ENCODE data around the gene C16orf87.
"Not testable (repeated sequence)": the region's sequence is repeated elsewhere in the genome, so short reads cannot be mapped to it uniquely, and the experiment has no call there.

C16orf87 gene, protein sequence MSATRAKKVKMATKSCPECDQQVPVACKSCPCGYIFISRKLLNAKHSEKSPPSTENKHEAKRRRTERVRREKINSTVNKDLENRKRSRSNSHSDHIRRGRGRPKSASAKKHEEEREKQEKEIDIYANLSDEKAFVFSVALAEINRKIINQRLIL

DNA sequence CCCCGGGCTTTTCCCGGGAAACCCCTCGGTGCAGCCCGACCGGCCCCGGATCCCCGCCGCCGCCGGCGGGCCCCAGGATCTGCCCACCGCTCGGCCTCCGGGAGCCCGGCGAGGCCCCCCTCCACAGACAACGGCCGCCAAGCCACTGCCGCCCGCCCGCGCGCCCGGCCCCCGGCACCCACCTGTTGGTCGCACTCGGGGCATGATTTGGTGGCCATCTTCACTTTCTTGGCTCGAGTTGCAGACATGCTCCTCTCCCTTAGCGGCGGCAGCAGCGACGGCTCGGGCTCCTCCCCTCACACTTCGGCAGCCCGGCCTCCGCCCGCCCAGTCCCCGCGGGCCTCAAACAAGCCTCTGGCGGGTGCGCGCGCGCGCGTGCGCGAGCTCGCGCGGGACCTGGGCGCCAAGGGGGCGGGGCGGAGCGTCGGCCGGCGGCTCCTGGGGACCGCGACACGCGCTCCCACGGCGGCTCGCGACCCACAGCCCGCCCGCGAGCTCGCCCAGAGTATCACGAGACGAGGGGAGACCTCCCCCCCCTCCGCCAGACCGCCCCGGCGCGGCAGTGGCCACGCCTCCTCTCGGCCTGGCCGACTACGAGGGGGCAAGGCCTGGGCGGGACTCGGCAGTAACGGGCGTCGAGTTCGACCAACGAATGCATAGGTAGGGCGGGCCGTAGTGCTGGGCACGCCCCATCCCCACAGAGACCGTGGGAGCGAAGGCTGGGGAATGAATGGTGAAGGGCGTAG lies at the start of gene C16orf87:
C16orf87 (minus strand) TSS at position 279 of the 746 bp plus-strand sequence; CDS start at position 248, 31 bp downstream.
- peak; percentile 93 for DNase-seq (ENCODE audit: low read depth)

DNA sequence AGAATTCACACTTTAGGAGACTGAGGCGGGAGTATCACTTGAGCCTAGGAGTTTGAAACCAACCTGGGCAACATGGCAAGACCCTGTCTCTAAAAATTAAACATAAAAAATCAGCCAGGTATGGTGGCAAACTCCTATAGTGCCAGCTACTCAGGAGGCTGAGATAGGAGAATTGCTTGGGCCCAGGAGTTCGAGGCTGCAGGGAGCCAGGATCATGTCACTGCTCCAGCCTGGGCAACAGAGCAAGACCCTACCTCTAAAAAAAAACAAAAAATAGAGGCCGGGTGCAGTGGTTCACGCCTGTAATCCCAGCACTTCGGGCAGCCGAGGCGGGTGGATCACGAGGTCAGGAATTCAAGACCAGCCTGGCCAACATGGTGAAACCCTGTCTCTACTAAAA lies 44.3 kb upstream of the C16orf87 start:
- DNase-seq (ENCODE audit: low read depth) = no peak

DNA sequence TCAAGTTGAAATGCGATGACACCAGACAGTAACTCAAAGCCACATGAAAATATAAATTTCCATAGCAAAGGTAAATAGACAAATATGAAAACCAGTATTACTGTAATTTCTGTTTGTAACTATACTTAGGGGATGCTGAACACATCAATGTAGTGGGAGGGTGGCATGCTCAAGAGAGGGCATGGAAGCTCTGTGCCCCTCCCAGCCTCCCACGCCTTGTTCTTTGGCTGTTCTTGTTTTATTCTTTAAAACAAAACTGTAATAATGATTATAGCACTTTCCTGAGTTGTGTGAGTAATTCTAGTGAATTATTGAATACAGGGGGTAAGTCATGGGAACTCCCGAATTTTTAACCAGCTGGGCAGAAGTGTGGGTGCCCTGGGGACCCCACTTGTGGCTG lies 42.2 kb upstream of the C16orf87 start:
- DNase-seq (ENCODE audit: low read depth) = no peak

DNA sequence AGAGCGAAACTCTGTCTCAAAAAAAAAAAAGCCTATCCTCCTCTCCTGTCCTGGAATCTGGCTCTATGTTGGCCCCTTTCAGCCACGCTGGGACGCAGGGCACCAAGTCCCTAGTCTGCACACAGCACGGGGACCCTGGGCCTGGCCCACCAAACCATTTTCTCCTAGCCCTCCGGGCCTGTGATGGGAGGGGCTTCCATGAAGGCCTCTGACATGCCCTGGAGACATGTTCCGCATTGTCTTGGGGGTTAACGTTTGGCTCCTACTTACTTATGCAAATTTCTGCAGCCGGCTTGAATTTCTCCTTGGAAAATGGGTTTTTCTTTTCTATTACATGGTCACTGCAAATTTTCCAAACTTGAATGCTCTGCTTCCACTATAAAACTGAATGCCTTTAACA lies 40.6 kb upstream of the C16orf87 start:
- no peak for DNase-seq (ENCODE audit: low read depth)

DNA sequence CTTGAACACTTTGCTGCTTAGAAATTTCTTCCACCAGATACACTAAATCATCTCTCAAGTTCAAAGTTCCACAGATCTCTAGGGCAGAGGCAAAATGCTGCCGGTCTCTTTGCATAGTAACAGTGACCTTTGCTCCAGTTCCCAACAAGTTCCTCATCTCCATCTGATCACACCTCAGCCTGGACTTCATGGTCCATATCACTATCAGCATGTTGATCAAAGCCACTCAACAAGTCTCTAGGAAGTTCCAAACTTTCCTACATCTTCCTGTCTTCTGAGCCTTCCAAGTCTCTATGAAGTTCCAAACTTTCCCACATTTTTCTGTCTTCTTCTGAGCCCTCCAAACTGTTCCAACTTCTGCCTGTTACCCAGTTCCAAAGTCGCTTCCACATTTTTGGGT lies 37.9 kb upstream of the C16orf87 start:
- DNase-seq (ENCODE audit: low read depth) = not testable (repeated sequence)

DNA sequence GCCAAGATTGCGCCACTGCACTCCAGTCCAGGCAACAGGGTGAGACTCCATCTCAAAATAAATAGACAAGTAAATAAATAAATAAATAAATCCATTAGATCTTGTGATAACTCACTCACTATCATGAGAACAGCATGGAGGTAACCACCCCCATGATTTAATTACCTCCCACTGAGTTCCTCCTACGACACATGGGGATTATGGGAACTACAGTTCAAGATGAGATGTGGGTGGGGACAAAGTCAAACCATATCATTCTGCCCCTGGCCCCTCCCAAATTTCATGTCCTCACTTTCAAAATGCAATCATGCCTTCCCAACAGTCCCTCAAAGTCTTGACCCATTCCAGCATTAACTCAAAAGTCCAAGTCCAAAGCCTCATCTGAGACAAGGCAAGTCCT lies 36.5 kb upstream of the C16orf87 start:
- DNase-seq (ENCODE audit: low read depth) = not testable (repeated sequence)

DNA sequence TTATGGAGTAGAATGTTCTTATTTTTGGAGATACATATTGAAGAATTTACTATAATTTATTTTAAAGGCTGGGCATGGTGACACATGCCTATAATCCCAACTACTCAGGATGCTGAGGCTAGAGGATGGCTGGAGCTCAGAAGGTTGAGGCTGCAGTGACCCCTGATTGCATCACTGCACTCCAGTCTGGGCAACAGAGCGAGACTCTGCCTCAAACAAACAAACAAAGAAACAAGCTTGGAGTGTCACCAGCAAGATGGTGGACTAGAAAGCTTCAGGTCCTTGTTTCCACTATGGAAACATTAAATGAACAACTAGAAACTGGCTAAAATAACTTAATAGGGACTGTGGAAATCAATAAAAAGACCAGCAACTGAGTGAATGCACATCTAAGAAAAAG lies 35.3 kb upstream of the C16orf87 start:
- DNase-seq (ENCODE audit: low read depth) = no peak

DNA sequence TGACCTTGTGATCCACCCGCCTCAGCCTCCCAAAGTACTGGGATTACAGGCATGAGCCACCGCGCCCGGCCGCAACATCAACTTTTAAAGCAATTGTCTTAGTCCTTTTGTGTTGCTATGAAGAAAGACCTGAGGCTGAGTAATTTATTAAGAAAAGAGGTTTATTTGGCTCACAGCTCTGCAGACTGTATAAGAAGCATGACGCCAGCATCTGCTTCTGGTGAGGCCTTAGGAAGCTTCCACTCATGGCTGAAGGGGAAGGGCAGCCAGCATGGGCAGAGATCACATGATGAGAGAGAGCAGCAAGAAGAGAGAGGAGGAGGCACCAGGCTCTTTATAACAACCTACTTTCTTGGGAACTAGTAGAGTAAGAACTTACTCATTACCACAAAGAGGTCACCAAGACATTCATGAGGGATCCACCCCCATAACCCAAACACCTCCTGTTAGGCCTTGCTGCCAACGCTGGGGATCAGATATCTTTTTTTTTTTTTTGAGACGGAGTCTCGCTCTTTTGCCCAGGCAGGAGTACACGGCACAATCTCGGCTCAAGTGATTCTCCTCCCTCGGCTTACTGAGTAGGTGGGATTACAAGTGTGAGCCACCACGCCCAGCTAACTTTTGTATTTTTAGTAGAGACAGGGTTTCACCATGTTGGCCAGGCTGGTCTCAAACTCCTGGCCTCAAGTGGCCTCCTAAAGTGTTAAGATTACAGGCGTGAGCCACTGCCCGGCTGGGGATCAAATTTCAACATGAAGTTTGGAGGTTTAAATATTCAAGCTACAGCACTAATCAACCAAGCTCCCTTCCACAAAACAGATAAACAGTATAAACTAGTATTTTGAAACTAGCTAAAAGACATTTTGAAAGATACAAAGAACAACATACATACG lies 31.8 kb upstream of the C16orf87 start:
- DNase-seq (ENCODE audit: low read depth) = no peak

DNA sequence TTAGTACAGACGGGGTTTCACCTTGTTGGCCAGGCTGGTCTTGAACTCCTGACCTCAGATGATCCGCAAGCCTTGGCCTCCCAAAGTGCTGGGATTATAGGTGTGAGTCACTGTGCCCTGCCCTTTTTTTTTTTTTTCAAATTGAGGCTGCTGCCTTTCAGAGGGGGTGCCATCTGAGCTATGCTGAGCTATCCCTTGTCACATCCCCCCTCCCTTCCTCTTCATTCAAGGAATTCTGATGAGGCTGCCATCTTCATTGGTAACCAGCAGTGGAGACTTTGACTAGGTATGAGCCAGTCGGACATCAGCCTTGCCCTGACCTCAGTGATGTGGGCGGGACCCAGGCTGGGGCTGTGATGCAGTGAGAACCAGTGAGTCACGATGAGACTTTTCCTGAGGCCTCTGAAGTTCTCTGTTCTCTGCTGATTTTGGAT lies 28.8 kb upstream of the C16orf87 start:
- peak; percentile 89 for DNase-seq (ENCODE audit: low read depth)

DNA sequence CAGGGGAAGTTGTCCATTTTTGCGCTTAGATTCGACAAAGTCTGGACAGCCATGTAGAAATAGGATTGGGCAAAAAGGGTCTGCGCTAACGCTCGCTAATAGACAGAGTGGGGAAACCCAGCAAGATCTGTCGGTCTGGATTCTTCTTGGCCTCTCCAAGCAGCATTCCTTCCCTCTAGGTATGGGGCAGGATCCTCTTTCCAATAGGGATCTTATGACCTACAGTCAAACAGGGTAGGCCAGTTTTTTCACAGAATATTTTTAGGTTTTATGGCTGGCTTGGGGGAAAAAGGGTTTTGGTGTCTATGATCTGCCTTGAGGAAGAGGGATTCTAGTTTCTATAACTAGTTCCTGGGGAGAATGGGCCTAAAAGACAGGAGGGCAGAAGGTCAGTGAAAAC lies 27.2 kb upstream of the C16orf87 start:
- DNase-seq (ENCODE audit: low read depth) = no peak

DNA sequence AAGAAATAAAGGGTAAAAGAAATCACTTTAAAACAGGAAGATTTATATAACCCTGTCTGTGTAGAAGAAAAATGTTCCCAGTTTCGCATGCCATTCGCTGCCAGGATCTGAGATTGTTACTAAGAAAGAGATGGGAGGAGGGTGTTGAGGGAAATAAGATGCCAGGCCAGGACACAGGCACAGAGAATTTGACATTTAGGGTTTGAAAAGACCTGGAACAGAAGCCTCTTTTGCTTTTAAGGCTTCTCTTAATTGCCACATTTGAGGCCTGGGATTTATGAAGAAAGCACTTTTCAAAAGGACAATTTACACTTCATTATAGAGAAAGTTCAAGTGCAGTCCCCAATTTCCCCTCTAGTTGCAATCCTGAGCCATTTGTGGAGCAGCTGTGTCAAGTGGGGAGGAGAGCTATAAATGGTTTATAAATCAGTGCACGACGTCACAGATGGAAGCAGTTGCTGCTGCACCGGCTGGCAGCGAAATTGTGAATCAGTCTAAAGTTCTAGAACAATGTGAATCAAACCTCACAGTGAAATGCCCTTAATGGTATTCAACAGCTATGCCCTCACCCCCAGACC lies 26.5 kb upstream of the C16orf87 start:
- peak; percentile 66 for DNase-seq (ENCODE audit: low read depth)

DNA sequence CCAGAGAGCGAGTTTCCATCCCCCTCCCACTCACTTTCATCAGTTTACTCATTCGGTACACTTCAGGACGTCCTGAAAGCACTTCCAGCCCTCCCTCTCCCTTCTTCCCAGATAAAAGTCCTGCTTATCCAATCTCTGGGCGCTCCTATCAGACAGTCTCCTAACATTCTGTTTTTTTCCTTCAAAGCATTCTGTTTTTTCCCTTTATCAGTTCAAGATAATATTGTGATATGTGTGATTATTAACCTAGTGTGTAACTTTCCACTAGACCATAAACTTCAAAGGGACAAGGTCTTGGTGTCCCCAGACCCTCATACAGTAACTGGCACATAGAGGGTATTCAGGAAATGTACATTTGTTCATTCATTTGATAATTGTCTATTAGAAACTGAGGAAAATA lies 24.4 kb upstream of the C16orf87 start:
- no peak for DNase-seq (ENCODE audit: low read depth)

DNA sequence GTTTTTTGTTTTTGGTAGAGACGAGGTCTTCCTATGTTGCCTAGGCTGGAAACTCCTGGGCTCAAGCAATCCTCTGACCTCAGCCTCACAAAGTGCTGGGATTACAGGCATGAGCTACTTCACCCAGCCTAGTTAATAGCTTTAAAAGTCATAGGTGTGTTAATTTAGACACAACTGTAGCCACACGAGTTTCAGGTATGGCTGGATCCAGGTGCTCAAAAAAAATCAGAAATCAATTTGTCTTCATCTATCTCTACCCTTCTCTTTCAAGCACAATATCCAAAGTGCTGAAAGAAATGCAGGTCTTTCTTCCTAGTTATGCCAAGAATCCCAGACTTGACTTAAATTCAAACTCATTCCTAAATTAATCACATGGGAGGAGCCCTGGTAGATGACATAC lies 23.9 kb upstream of the C16orf87 start:
- DNase-seq (ENCODE audit: low read depth) = no peak

DNA sequence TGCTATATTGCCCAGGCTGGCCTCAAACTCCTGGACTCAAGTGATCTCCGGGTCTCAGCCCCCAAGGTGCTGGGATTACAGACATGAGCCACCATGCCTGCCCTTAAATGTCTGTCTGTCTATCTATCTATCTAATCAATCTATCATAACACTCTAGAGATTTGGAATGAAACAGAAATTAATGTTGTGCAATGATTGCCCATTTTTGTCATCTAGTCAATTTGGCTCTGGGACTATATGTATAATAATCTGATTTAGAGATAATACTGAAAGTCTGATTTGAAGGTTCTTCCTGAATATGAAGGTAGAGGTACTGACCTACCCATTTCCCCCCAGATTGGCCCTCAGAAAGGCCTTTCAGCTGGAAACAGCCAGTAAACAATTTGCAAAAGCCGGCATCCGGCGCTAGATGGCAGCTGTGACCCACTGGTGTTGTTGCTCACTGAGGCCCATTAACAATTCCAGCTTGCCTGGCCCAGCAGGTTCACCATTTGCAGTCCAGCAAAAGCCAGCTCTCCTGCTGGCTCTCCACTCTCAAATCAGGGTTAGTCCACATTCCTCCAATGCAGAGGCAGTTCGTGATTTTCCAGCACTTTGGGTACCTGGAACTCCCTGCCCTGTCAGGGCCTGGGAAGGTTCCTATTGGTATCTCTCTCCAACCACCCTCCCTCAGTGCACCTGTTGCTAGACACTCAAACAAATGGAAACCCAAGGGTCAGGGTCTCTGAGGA lies 22.9 kb upstream of the C16orf87 start:
- DNase-seq (ENCODE audit: low read depth) = peak; percentile 72

DNA sequence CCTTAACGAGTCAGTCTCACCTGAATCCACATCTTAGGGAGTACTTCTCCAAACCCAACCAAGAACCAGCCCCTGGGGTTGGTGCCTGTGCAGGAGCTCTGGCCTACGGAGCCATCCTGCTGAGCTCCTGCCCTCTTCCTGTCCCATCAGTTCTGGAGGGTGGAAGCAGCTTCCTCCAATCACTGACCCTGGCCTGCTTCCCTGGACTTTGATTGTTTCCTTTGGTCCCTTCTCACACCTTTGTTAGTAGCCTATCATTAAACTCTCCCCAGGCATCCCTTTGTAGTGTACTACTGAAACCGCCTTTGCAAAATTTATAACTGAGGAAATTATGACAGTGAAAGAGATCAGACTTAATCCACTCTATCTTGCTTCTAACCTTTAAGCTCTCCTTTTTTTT lies 21.1 kb upstream of the C16orf87 start:
- DNase-seq (ENCODE audit: low read depth) = no peak

DNA sequence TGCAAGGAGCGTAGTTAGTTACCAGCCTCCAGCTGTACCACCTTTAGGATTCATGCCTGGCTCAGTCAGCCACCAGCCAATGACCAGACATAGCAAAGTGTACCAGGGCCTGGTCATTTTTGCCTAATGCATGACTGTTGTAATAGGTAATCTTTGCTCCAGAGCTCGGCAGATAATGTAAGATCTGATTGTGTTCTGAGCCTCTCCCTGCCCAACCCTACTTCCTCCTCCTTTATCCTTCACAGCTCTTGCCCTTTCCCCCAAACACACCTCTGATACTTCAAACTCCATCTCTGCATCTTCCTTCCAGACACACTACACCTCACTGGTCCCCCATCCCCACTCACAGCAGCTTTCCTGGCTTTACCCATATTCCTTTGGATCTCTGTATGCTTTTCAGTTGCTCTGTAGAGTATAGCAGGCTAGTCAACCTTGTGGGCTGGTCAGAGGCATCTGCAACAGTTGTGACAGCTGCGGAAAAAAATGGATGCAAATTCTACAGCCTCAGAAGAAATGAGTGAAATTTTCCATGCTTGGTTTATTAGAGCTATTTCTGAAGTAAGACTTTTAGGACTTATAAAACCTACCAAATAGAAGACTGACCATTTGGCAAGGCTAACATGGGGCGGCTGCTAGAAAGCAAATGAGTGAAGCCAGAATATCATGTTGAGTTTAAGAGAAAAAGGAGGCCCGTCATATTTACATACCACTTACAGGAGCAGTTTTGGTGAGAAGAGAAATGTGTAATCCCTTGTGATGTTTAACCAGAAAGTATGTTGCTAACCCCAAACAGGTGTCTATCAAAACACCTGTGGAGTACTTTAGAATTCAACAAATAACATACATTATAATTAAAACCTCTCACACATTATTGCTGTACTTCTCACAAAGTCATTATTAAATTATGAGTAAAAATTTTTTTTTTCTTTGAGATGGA lies 19.9 kb upstream of the C16orf87 start:
- no peak for DNase-seq (ENCODE audit: low read depth)

DNA sequence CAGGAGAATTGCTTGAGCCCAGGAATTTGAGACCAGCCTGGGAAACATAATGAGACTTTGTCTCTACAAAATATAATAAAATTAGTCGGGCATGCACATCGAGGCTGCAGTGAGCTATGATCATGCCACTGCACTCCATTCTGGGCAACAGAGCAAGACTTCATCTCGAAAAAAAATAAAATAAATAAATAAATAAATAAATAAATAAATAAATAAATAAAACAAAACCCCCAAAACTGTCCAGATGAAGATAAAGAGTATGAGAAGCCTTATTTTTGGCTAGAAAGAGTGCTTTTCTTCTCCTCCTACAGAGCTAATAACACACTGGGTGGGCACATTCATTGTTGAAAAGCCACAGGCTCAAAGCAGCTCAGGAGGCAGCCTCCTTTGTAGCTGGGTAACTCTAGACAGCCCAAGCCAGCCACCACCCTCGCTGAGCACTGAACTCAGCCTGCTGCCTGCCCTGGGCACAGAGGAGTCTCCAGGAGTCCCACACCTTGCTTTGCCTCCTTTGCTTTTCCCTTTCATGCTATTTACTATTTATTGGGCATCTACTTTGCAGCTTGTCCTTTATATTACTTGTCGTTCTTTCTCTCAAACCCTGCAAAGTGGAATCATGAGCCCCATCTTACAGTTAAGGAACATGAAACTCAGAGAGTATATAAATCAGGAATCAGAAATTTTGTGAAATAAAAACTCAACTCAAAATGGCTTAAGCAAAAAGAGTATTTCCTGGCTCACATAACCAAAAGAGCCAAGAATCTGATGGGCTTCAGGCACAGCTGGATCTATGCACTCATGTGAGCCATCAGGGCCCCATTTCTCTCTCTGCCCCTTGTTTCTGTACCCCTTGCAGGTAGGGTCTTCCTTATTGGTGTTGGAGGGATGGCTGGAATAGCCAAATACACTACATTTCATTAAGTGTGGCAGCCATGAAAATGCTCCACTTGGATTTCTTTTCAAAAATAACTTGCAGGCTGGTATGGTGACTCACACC lies 18.1 kb upstream of the C16orf87 start:
- DNase-seq (ENCODE audit: low read depth) = no peak

DNA sequence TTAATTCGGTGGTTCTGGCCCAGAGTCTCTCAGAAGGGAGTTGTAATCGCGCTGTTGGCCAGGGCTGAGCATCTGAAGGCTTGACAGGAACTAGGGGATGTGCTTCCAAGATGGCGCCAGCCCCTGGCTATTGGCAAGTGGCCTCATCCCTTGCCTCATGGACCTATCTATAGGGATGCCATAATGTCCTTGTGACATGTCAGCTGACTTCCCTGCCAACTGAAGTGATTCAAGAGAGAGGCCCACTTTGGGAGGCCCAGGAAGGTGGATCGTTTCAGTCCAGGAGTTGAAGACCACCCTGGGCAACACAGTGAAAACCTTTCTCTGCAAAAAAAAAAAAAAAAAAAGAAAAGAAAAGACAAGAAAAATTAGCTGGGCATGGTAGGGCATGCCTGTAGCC lies 15.0 kb upstream of the C16orf87 start:
- DNase-seq (ENCODE audit: low read depth) = no peak

DNA sequence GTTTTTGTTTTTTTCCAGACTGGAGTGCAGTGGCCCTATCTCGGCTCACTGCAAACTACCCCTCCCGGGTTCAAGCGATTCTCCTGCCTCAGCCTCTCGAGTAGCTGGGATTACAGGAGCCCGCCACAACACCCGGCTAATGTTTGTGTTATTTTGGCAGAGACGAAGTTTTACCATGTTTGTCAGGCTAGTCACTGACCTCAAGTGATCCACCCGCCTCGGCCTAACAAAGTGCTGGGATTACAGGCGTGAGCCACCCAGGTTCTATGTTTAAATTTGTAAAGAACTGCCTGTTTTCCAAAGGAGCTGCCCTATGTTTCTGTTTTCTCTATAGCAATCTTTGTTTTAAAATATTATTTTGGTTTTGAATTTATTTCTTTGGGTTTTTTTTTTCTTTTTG lies 13.8 kb upstream of the C16orf87 start:
- no peak for DNase-seq (ENCODE audit: low read depth)

Data from EH (cell line).